ENCODE measurements around the gene NFIC.
"Not testable (repeated sequence)": the region's sequence is repeated elsewhere in the genome, so short reads cannot be mapped to it uniquely, and the experiment has no call there.

The NFIC gene

DNA sequence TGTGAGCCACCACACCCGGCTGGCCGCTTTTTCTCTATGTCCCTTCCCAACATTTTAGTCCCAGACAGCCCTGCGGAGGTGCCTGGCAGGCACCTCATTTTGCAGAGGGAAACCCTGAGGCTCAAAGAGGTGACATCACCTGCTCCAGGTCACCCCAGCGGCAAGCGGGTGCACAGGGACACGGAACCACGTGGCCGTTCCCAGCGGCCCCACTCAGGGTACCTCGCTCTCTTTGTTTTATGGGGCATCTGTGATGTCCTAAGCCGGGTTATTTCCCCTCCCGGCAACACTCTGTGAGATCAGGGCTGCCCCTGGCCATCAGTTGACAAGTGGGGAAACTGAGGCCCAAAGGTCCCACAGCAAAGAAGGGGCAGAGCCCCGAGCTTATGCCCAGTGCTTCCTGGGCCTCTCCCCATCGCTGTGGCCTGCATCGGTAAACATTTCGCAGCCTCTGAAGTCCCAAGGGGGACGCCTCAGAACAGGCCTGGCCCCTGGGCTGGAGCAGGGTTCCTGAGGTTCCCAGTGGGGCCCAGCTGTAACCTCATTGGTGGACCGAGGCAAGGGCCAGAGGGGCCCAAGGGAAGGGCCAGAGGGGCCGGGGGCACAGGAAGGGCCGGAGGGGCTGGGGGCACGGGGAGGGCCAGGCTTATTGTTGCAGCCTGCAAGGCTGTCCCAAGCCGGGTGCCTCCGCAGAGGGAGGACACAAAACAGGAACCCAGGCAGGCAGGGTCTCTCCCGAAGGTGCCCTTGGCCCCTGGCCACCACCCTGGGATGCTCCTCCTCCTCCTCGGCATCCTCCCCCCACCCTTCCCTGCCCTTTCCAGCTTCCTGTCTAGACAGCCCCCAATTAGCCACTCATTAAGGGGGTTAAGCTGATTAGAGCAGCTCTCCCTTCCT is 75.0 kb downstream of the NFIC start:
- H3K4me3 ChIP-seq (ENCODE audit: low read depth, low read length), result no peak overlapping the region
- no peak for DNase-seq (ENCODE audit: low read depth)

DNA sequence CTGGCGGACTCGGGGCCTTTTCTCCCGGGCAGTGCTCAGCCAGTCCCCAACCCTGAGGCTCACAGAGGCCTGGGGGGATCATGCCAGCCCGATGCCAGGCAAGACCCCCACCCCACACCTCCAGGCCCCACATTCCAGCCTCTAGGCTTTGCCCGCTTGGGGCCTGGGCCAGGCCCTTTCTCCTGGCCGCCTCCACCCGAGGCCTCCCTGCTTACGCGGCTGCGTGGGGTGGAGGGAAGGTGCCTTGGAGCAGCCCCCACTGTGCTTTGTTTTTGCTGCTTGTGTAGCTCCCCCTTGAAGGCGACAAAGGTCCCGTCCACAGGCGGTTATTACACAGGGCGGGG is 75.6 kb downstream of the NFIC start:
- no peak for DNase-seq (ENCODE audit: low read depth)
- no peak overlapping the region for H3K4me3 ChIP-seq (ENCODE audit: low read depth, low read length)

DNA sequence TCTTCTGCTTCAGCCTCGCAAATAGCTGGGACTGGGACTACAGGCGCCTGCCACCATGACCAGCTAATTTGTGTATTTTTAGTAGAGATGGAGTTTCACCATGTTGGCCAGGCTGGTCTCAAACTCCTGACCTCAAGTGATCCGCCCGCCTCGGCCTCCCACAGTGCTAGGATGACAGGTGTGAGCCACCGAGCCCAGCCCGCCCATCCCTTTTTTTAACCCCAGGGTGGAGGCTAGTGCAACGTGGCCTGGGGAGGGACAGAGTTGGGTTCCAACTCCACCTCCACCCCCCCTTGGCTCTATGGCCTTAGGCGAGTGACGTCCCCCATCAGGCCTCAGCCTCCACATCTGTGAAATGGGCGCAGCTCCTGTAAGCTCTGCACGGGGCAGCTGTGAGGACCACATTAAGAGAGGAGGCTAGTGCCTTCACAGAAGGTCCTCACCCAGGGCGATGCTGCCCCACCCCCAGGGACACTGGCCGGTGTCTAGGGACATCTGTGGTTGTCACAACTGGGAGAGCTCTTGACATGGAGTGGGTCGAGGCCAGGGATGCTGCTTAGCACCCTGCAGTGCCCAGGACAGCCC is 76.2 kb downstream of the NFIC start:
- no peak overlapping the region for H3K4me3 ChIP-seq (ENCODE audit: low read depth, low read length)
- DNase-seq (ENCODE audit: low read depth), result no peak

DNA sequence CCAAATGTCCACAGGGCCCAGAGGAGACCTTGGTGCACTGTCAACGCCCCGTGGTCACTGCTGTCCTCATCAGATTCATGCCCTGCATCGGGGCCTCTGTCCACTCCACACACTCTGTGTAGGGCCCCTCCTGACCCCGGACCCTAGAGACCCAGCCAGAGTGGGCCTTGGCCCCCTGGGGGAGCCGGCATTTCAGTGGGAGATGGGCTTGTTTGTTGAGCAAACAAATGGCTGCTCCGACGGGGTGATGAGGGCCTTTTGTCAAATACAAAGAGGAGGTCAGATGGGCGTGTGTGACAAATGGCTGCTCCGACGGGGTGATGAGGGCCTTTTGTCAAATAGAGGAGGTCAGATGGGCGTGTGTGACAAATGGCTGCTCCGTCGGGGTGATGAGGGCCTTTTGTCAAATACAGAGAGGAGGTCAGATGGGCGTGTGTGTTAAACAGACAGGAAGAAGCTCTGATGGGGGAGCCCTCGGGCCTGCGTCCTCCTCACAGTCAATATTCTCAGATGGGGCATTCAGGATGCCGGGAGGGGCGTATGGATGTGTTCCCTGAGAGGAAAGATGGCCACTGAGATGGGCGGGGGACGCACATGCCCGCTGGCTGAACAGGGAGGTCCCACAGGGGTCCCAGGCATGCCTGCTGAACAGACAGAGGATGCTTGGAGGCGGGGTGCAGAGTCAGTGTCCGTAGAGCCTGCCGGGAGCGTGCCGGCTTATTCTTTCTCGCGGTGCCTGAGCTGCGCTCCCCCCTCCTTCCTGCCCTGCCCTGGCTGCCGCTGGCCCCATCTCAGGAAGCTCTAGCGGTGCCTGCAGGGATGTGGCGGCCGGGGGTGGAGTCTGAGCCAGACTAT is 77.7 kb downstream of the NFIC start:
- H3K4me3 ChIP-seq (ENCODE audit: low read depth, low read length), result no peak overlapping the region
- no peak for DNase-seq (ENCODE audit: low read depth)

DNA sequence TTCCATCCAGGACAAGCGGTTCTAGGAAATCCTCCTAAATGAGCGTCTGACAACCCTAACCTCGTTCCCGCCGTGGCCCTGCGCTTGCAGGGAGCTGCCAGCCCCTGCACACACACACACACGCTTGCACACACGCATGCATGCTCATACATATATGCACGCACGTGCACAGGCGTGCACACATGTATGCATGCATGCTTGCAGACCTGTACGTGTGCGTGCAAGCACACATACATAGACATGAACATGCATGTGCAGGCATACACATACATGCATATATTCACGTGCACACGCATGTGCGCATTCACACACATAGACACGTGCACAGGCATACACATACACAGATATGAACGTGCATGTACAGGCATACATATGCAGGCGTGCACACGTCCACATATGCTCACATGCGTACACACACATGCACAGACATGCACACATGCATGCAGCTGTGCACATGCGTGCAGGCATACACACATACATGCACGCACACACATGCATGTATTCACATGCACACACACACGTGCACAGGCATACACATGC is 78.4 kb downstream of the NFIC start:
- no peak overlapping the region for H3K4me3 ChIP-seq (ENCODE audit: low read depth, low read length)
- no peak for DNase-seq (ENCODE audit: low read depth)

DNA sequence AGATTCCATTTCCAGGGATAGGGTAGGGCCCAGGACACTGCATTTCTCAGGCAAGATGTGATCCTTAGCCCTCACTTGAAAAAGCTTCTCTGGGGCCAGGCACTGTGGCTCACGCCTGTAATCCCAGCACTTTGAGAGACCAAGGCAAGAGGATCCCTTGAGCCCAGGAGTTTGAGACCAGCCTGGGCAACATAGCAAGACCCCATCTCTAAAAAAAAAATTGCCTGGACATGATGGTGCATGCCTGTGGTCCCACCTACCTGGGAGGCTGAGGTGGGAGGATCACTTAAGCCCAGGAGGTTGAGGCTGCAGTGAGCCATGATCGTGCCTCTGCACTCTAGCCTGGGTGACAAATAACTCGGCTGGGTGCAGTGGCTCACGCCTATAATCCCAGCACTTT is 80.3 kb downstream of the NFIC start:
- H3K4me3 ChIP-seq (ENCODE audit: low read depth, low read length); DNase-seq (ENCODE audit: low read depth): not testable (repeated sequence)

DNA sequence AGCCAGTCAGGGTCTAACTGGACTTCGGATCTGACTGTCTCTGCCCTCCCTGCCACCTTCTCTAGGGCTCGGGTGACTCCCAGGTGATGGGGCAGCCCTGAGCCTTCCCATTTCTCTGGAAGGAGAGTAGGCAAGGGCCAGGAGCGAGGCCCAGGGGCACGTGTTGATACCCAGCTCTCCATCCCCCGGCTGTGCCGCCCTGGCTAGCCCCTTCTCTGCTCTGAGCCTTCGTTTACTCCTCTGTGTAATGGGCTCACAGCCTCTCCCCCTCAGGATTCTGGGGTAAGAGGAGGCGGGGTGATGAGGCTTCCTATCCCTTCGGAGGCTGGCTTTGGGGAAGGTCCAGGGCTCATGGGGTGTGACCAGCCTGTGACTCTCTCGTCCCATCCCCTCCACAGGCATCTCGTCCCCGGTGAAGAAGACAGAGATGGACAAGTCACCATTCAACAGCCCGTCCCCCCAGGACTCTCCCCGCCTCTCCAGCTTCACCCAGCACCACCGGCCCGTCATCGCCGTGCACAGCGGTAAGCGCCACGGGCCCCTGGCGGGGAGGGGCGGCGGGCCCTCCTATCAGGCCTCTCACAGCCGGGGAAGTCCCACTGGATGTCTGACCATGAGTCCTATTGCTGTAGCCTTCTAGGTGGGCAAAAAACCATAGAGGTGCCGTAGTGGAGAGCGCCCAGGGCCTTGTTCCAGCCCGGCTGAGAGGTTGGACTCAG is 82.4 kb downstream of the NFIC start:
- no peak for DNase-seq (ENCODE audit: low read depth)
- H3K4me3 ChIP-seq (ENCODE audit: low read depth, low read length), result no peak overlapping the region

DNA sequence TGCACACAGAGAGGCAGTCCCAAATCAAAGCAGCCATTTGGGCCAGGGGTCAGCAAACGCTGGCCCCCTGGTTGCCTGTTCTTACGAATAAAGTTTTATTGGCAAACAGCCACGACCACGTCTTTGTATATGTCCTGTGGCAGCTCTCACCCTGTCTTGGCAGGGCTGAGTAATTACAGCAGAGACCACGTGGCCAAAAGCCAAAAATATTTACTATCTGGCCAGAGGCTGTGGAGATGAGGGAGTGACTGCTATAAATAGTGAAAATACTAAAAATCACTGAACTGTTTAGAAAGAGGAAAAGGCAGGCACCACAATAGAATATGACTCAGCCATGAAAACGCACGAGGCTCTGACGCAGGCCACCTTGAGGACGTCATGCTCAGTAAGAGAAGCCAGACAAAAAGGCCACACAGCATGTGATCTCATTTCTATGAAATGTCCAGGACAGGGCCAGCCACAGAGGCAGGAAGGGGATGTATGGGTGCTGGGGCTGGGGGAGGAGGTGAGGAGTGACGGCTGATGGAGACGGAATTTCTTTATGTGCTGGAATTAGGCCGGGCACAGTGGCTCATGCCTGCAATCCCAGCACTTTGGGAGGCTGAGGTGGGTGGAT is 84.5 kb downstream of the NFIC start:
- H3K4me3 ChIP-seq (ENCODE audit: low read depth, low read length), result no peak overlapping the region
- peak; percentile 99 for DNase-seq (ENCODE audit: low read depth)

DNA sequence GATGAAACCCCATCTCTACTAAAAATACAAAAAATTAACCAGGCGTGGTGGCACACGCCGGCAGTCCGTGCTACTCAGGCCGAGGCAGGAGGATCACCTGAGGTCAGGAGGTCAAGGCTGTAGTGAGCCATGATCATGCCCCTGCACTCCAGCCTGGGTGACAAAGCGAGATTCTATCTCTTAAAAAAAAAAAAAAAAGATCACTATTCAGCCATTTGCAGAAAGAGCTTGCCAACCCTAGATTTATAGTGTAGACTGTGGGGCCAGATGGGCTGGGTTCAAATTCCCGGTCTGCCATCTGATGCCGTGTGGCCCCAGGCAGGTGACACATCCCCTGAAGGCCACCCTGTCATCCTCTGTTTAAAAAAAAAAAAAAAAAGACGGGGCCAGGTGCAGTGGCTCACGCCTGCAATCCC is 85.1 kb downstream of the NFIC start:
- no peak for DNase-seq (ENCODE audit: low read depth)
- H3K4me3 ChIP-seq (ENCODE audit: low read depth, low read length), result no peak overlapping the region

DNA sequence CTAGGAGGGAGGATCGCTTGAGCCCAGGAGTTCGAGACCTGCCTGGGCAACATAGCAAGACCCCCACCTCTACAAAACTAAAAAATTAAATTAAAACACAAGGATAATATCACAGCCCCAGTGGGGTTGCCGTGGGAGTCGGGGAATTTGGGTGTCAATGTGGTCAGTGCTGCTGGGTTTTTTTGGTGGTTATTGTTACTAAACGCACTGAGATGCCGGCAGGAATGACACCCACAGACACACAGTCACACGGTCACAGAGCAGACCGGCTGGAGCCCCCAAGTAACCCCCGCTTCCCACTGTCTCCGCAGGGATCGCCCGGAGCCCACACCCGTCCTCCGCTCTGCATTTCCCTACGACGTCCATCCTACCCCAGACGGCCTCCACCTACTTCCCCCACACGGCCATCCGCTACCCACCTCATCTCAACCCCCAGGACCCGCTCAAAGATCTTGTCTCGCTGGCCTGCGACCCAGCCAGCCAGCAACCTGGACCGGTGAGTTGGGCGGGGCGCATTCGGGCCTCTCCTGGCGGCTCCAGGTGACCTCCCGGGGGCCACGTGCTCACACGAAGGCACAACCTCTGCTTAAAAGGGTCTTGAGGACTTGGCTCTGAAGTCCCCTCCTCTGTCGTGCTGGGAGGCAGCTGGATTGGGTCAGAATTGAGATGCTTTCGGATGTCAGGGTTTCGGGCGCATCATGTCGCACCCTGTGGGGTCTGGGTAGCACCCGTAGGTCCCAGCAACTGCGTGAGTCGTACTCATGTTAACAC is 86.0 kb downstream of the NFIC start:
- H3K4me3 ChIP-seq (ENCODE audit: low read depth, low read length), result no peak overlapping the region
- DNase-seq (ENCODE audit: low read depth), result no peak

DNA sequence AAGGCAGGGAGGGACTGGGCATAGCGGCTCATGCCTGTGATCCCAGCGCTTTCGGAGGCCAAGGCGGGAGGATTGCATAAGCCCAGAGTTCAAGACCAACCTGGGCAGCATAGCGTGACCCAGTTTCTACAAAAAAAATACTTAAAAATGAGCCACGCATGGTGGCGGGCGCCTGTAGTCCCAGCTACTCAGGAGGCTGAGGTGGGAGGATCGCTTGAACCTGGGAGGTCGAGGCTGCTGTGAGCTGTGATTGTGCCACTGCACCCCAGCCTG is 86.5 kb downstream of the NFIC start:
- H3K4me3 ChIP-seq (ENCODE audit: low read depth, low read length), result not testable (repeated sequence)

DNA sequence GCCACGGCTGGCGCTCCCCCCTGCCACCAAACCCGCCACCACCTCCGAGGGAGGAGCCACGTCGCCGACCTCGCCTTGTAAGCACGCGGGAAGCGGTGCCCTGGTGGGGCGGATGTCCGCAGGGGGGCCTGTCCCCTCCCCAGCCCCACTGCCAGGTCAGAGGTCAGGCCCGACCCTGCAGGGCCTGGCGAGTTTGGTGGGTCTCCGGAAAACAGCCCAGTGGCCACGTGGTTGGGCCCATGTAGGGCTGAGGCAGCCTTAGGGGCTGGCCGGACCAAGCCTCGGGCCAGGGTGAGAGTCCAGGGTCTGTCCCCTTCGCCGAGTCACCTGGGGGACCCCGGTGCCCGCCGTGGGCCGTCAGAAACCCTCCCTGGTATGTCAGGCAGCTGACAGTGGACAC is 87.5 kb downstream of the NFIC start:
- no peak for DNase-seq (ENCODE audit: low read depth)
- no peak overlapping the region for H3K4me3 ChIP-seq (ENCODE audit: low read depth, low read length)

More for the DNA sequence above, 86.5 kb downstream of the NFIC start:
- DNase-seq (ENCODE audit: low read depth), result not testable (repeated sequence)

DNA sequence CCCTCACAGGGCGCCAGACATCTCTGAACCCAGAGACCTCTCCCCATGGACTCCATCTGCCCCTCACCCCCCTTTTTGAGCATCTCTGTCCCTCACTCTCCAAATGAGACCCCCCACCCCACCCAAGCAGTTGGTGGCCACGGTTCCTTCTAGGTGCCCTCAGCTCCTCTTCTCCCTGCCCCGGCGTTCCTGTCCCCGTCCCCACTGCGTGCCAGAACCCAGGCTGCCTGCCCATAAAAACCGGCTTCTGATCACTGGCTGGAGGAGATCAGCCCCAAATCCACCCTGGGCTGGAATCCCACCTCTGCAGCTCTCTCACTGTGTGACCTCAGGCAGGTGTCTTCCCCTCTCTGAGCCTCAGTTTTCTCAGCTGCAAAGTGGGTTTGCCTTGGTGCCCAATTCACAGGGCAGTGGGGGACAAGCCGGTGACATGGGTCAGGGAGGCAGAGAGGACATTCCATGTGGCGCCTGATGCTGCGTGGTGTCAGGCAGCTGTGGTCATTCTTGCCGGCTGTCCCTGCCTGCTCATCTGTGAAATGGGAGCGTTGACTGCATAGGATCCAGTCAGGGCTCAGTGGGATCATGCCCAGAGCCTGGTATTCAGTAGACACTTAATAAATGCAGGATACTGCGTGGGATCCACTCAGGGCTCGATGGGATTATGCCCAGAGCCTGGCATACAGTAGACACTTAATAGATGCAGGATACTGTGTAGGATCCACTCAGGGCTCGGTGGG is 88.4 kb downstream of the NFIC start:
- H3K4me3 ChIP-seq (ENCODE audit: low read depth, low read length), result no peak overlapping the region
- DNase-seq (ENCODE audit: low read depth), result no peak

DNA sequence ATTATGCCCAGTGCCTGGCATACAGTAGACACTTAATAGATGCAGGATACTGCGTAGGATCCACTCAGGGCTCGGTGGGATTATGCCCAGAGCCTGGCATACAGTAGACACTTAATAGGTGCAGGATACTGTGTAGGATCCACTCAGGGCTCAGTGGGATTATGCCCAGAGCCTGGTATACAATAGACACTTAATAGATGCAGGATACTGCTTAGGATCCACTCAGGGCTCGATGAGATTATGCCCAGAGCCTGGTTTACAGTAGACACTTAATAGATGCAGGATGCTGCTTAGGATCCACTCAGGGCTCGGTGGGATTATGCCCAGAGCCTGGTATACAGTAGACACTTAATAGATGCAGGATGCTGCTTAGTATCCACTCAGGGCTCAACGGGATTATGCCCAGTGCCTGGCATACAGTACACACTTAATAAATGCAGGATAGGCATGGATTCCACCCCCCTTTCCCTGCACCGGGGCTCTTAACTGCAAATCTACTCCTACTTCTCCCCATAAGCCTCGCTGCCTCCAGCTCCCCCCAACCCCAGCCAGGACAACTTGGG is 89.1 kb downstream of the NFIC start:
- no peak overlapping the region for H3K4me3 ChIP-seq (ENCODE audit: low read depth, low read length)
- DNase-seq (ENCODE audit: low read depth), result no peak

DNA sequence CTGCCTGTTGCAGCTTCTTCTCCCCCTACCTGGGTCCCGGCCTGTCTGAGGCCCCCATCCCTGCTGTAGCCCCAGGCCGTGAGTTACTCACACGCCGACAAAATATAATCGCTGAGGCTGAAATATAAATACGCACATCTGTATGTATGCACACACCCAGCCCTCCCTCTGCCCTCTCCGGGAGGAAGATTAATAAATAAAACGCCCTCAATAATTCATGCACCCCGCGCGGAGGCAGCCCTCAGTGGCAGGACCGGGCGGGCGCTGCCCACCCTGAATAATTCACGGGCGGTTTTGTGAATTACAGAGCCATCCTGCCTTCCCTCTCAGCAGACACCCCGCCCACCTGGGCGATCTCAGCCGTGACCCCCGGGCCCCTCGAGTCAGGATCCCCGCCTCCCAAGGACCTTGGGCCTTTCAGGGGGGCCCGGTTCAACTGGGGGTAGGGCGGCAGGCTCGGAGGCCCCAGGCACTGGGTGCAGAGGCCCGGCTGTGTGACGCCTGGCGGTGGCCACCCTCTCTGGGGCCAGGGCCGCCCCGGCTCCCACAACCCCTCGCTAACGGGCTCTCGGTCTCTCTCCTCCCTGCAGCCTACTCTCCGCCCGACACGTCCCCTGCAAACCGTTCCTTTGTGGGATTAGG is 89.7 kb downstream of the NFIC start:
- no peak overlapping the region for H3K4me3 ChIP-seq (ENCODE audit: low read depth, low read length)
- DNase-seq (ENCODE audit: low read depth), result no peak

DNA sequence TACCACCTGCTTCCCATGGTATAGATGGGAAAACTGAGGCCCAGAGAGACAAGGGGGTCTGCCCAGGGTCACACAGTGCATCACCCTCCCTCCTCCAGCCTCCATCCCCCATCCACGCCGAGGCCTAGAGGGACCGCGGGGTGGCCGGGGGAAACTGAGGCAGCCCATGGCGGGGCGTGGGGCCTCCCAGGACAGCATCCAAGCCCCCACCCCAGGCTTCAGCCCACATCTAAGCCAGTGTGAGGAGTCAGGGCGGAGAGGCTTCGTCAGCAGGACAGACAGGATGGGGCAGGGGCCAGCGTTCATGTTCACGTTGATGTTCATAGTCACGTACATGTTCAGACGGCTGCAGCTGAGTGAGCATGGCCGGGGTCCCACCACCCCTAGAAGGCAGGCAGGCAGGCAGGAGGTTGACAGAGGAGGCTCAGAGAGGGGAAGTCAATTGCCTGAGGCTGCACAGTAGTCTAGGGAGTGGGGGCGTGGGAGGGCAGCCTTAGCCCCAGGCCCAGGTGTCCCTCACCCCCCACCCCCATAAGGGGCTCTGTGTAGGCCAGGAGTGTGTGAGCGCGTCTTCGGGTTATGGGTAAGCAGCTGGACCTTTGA is 90.6 kb downstream of the NFIC start:
- DNase-seq (ENCODE audit: low read depth), result no peak
- no peak overlapping the region for H3K4me3 ChIP-seq (ENCODE audit: low read depth, low read length)

All from skeletal muscle cell (primary cell).